GM19023 (cell line): ENCODE measurements around the gene GOLGB1.
"Not testable (repeated sequence)": the region's sequence is repeated elsewhere in the genome, so short reads cannot be mapped to it uniquely, and the experiment has no call there.

Experiments
- ATAC-seq: cut with Tn5 transposase; IDR thresholded peaks from one replicate; pipeline ENCODE4 v1.9.1; 2021; ENCODE audit warnings: mild to moderate bottlenecking, moderate library complexity; ENCODE audit not compliant: unreplicated experiment

GOLGB1 gene

GRCh38 chr3:121749276-121750086 lies at the start of gene GOLGB1:
GOLGB1 (minus strand) TSS chr3:121749741; CDS start chr3:121730971, 18,770 bp downstream.
- ATAC-seq, result peak; percentile 98

- no peak for ATAC-seq
Observed at GRCh38 chr3:121796970-121797369, 47.4 kb upstream of the GOLGB1 start.

- no peak for ATAC-seq
Observed at GRCh38 chr3:121794264-121794983, 44.9 kb upstream of the GOLGB1 start.

GRCh38 chr3:121793078-121793477 lies 43.5 kb upstream of the GOLGB1 start:
- ATAC-seq, result peak; percentile 82

GRCh38 chr3:121786485-121786884 lies 36.9 kb upstream of the GOLGB1 start:
- ATAC-seq, result no peak

- ATAC-seq, result not testable (repeated sequence)
Observed at GRCh38 chr3:121782784-121783183, 33.2 kb upstream of the GOLGB1 start.

GRCh38 chr3:121781611-121782010 lies 32.1 kb upstream of the GOLGB1 start:
- no peak for ATAC-seq

GRCh38 chr3:121775095-121775494 lies 25.6 kb upstream of the GOLGB1 start:
- ATAC-seq, result not testable (repeated sequence)

GRCh38 chr3:121769246-121769645 lies 19.7 kb upstream of the GOLGB1 start:
- no peak for ATAC-seq

GRCh38 chr3:121768452-121768851 lies 18.9 kb upstream of the GOLGB1 start:
- ATAC-seq, result no peak

GRCh38 chr3:121759541-121760202 lies 10.1 kb upstream of the GOLGB1 start:
- ATAC-seq, result no peak

GRCh38 chr3:121758727-121759450 lies 9.3 kb upstream of the GOLGB1 start:
- ATAC-seq, result no peak

- no peak for ATAC-seq
Observed at GRCh38 chr3:121757812-121758545, 8.4 kb upstream of the GOLGB1 start.

- ATAC-seq, result no peak
Observed at GRCh38 chr3:121757087-121757811, 7.7 kb upstream of the GOLGB1 start.

GRCh38 chr3:121752772-121753171 lies 3.2 kb upstream of the GOLGB1 start:
- ATAC-seq, result no peak

GRCh38 chr3:121752261-121752660 lies 2.7 kb upstream of the GOLGB1 start:
- no peak for ATAC-seq

GRCh38 chr3:121750087-121750415 lies 510 bp upstream of the GOLGB1 start:
- ATAC-seq, result no peak

GRCh38 chr3:121748680-121749275 lies 763 bp downstream of the GOLGB1 start:
- ATAC-seq, result peak; percentile 25

GRCh38 chr3:121747976-121748375 lies 1.6 kb downstream of the GOLGB1 start:
- ATAC-seq, result no peak
